ENCODE measurements around the gene ANKRD65. TPM values are rescaled to one million over a fixed set of nuclear protein-coding genes. Genes with fewer than 3 reads are reported as not detected.
A peak's percentile ranks its signal among the peaks of the same experiment; 100 is the strongest.

The ANKRD65 gene
- total and polyA plus RNA-seq, 2 donors (not counting 3 experiments of a cell fraction or from before 2014, with no cell fraction given): 0.15 to 0.38 TPM

- Histone ChIP-seq H2AFZ (ENCODE audit: low read depth, low read length) (no peak overlapping the region), H3K36me3 (ENCODE audit: control insufficient read depth in 2 of 2, extremely low read depth in 1 of 2, insufficient read depth in 2 of 2, low read length in 2 of 2) (peaks cover 14 to 37% of the 10 kb centered on the region in 2 experiments), H3K9ac (replicated peaks; ENCODE audit: extremely low read depth, insufficient read depth, low read length) (peak overlapping the region; percentile 82), H4K20me1 (replicated peaks; ENCODE audit: control insufficient read depth, extremely low read depth, insufficient read depth, low read length) (no peaks in the 10 kb centered on the region), H3K27me3 (ENCODE audit: control insufficient read depth in 2 of 2, insufficient read depth in 2 of 2, low read length in 2 of 2) (no peaks in the 10 kb centered on the region), H3K4me2 (ENCODE audit: insufficient read depth, low read length) (peak overlapping the region; percentile 90), H3K79me2 (ENCODE audit: control insufficient read depth, insufficient read depth, low read length) (peaks cover 63% of the 10 kb centered on the region), H3K9me1 (replicated peaks; ENCODE audit: control insufficient read depth, extremely low read depth, insufficient read depth, low read length) (no peaks in the 10 kb centered on the region), H3K27ac (ENCODE audit: insufficient read depth, low read depth, low read length) (peak overlapping the region; percentile 9), H3K4me3 (replicated peaks in 1 of 3; ENCODE audit: insufficient read depth in 1 of 3, low read depth in 1 of 3, low read length in 3 of 3) (peak overlapping the region; percentile 77 to 92 (median 90)), H3K9me3 (replicated peaks; ENCODE audit: control insufficient read depth, insufficient read depth, low read length) (no peaks in the 10 kb centered on the region), H3K4me1 (ENCODE audit: control insufficient read depth, extremely low read depth, insufficient read depth, low read length) (peaks cover 22% of the 10 kb centered on the region)
- POLR2A ChIA-PET: no interaction called here
- TSS peak; percentile 47 for BruUV-seq (replicated peaks)
- TF ChIP-seq MAX (IDR thresholded peaks at IDR 0.05; ENCODE audit: insufficient read depth, insufficient read length): no peak
- no peak for TF ChIP-seq POLR2A (IDR thresholded peaks at IDR 0.05; ENCODE audit: low read depth, low read length)
- no peak for TF ChIP-seq JUN (IDR thresholded peaks at IDR 0.05; ENCODE audit: borderline replicate concordance, insufficient read depth, insufficient read length, low read depth)
- no peak for TF ChIP-seq FOS (IDR thresholded peaks at IDR 0.05; ENCODE audit: borderline replicate concordance, insufficient read depth, low read length)
- no peak for TF ChIP-seq EZH2 (IDR thresholded peaks at IDR 0.05; ENCODE audit: borderline replicate concordance, low read depth, low read length, severe bottlenecking)
- no peak for TF ChIP-seq CTCF (IDR thresholded peaks at IDR 0.05; ENCODE audit: extremely low read depth in 1 of 2, insufficient read depth in 1 of 2, low read depth in 1 of 2, low read length in 2 of 2)
- no peak for TF ChIP-seq POLR2AphosphoS5 (IDR thresholded peaks at IDR 0.05; ENCODE audit: insufficient read depth, low read depth, low read length)
- no peak for TF ChIP-seq GATA2 (IDR thresholded peaks at IDR 0.05; ENCODE audit: insufficient read depth, insufficient read length, low read depth, low read length)
- TF ChIP-seq MYC (IDR thresholded peaks at IDR 0.05; ENCODE audit: low read depth, low read length): no peak
- FAIRE-seq (peak; percentile 59), DNase-seq (ENCODE audit: low read depth, low spot score) (no peak)
- dilution Hi-C loops (cut with MboI; ENCODE audit: extremely low pct_ligation_motif_present, low sequenced_read_pairs): no loop called here
- intact Hi-C loops (cut with micrococcal nuclease): no loop called here
- CTCF ChIA-PET: interaction anchor here (1.0 to 3.4 kb wide), 4 partner anchors 16 to 108 kb away, joined by 3 to 31 read pairs (median 4); no protein-coding TSS in a partner anchor
These were observed 23.1 kb downstream of the ANKRD65 start for GRCh38 chr1:1397839-1398523.
